Hair follicular keratinocyte (primary cell): Measurements from ENCODE around the gene LOXL1. TPM values are rescaled to one million over a fixed set of nuclear protein-coding genes. Genes with fewer than 3 reads are reported as not detected.

Experiments used
- total RNA-seq: library from RNA; depleted of rRNA; stranded (reverse); fragments of >200 nt; gene quantifications from 2 replicates; pipeline ENCODE4 v1.2.3, GENCODE V29; 2015

Gene LOXL1
- 12.8 and 16.4 TPM in 2 replicates for total RNA-seq

GRCh38 chr15:73926219-73927002 is at the start of gene LOXL1:
LOXL1 (plus strand) TSS chr15:73926462; CDS start chr15:73926784, 322 bp downstream.

GRCh38 chr15:73991726-73992593 is 65.7 kb downstream of the LOXL1 start, which contains the start of gene STOML1:
STOML1 (minus strand) TSS chr15:73992295; CDS start chr15:73992223, 72 bp downstream.

GRCh38 chr15:73994413-73994883 is 68.2 kb downstream of the LOXL1 start, which contains the start of gene PML:
PML (plus strand) TSS chr15:73994716; CDS start chr15:73994813, 97 bp downstream.

Other genes starting within 250 kb of the LOXL1 start
- gene CD276, start 242.1 kb upstream of the LOXL1 start, total RNA-seq, result 157 and 194 TPM in 2 replicates
- gene INSYN1, start 173.1 kb upstream of the LOXL1 start, total RNA-seq, result 0.08 and 0.42 TPM in 2 replicates
- not detected in 2 replicates for gene TBC1D21, start 52.9 kb upstream of the LOXL1 start, total RNA-seq
- gene STOML1, start 65.8 kb downstream of the LOXL1 start, total RNA-seq, result 13.7 and 18.8 TPM in 2 replicates
- 59.3 and 60.1 TPM in 2 replicates for gene PML, start 68.3 kb downstream of the LOXL1 start, total RNA-seq
- not detected in 2 replicates for gene GOLGA6A, start 156.1 kb downstream of the LOXL1 start, total RNA-seq
- 0.04 TPM in 1 of 2 replicates, not detected in the other for gene ISLR2, start 204.1 kb downstream of the LOXL1 start, total RNA-seq
- 0.08 and 0.23 TPM in 2 replicates for gene ISLR, start 247.2 kb downstream of the LOXL1 start, total RNA-seq